Endothelial cell of umbilical vein (primary cell): Measurements from ENCODE around the gene KIF22. TPM values are rescaled to one million over a fixed set of nuclear protein-coding genes. Genes with fewer than 3 reads are reported as not detected.

ENCODE experiments used
- BruUV-seq: library from RNA; stranded (reverse); fragments of 400-500 nt; replicated peaks from 2 replicates; lab custom pipeline; 2021; lab: Mats Ljungman, UMichigan
- CTCF ChIA-PET: fragments of 300-600, 350-600 bp; sonication (Branson Sonifier 250); formaldehyde crosslinking; loops from one replicate; lab custom pipeline; 2021; ENCODE audit warnings: antibody characterized with exemption, inconsistent platforms; lab: Charles Lee
- POLR2A ChIA-PET: fragments of 300-600, 350-600 bp; sonication (Branson Sonifier 250); formaldehyde crosslinking; loops from one replicate; lab custom pipeline; 2021; ENCODE audit warnings: antibody characterized with exemption, inconsistent platforms; lab: Charles Lee
- DNase-seq: peaks from one replicate; pipeline ENCODE4 v3.0.0-alpha.2; 2011; ENCODE audit warnings: low read depth, low spot score
- FAIRE-seq: peaks from 2 replicates; lab custom pipeline; 2011; peaks lifted over from hg19 to GRCh38; lab: Jason Lieb, UNC
- H2AFZ ChIP-seq: 2 replicates; pipeline ENCODE4 v1.6.0; 2012; ENCODE audit warnings: low read depth, low read length, control low read depth, inconsistent platforms
- H3K27ac ChIP-seq: 2 replicates; pipeline ENCODE4 v1.5.1; 2011; ENCODE audit warnings: low read depth, mild to moderate bottlenecking, control low read depth, low read length, moderate library complexity; ENCODE audit not compliant: insufficient read depth
- H3K27me3 ChIP-seq, 2 experiments: 2 replicates each; pipeline versions ENCODE4 v1.6.0 to v1.6.1; 2011; ENCODE audit warnings: low read length in 2 of 2, mixed read lengths in 1 of 2; ENCODE audit not compliant: control insufficient read depth in 2 of 2, insufficient read depth in 2 of 2
- H3K36me3 ChIP-seq, 2 experiments: 2 replicates in 1 of 2; 3 replicates in 1 of 2; pipeline ENCODE4 v1.5.1; 2011; ENCODE audit warnings: low read length in 2 of 2, mild to moderate bottlenecking in 1 of 2, moderate library complexity in 1 of 2; ENCODE audit not compliant: control insufficient read depth in 2 of 2, insufficient read depth in 2 of 2; ENCODE audit errors: extremely low read depth in 1 of 2
- H3K4me1 ChIP-seq: 3 replicates; pipeline ENCODE4 v1.5.1; 2011; ENCODE audit warnings: mild to moderate bottlenecking, low read length; ENCODE audit not compliant: control insufficient read depth, insufficient read depth; ENCODE audit errors: extremely low read depth
- H3K4me2 ChIP-seq: 2 replicates; pipeline ENCODE4 v1.6.1; 2011; ENCODE audit warnings: low read length, control low read depth, mixed read lengths; ENCODE audit not compliant: insufficient read depth
- H3K4me3 ChIP-seq, 3 experiments: fragments of 200-600 bp in 1 of 3; sonication (generic), shearing (Covaris generic) in 1 of 3; replicated peaks in 1 of 3; 2 replicates each; pipeline ENCODE4 v1.5.1; 2011 to 2016; ENCODE audit warnings: control low read depth in 3 of 3, low read length in 3 of 3, mild to moderate bottlenecking in 2 of 3, inconsistent platforms in 1 of 3, low read depth in 1 of 3, moderate library complexity in 1 of 3; ENCODE audit not compliant: insufficient read depth in 1 of 3
- H3K79me2 ChIP-seq: 2 replicates; pipeline ENCODE4 v1.6.0; 2012; ENCODE audit warnings: low read length, inconsistent platforms; ENCODE audit not compliant: control insufficient read depth, insufficient read depth
- H3K9ac ChIP-seq: replicated peaks from 2 replicates; pipeline ENCODE3; 2011; ENCODE audit warnings: low read length, control low read depth; ENCODE audit not compliant: insufficient read depth; ENCODE audit errors: extremely low read depth
- H3K9me1 ChIP-seq: replicated peaks from 3 replicates; pipeline ENCODE4 v1.6.0; 2011; ENCODE audit warnings: mild to moderate bottlenecking, low read length; ENCODE audit not compliant: control insufficient read depth, insufficient read depth; ENCODE audit errors: extremely low read depth
- H3K9me3 ChIP-seq: replicated peaks from 2 replicates; pipeline ENCODE4 v1.5.1; 2012; ENCODE audit warnings: low read length, inconsistent platforms; ENCODE audit not compliant: control insufficient read depth, insufficient read depth
- H4K20me1 ChIP-seq: replicated peaks from 2 replicates; pipeline ENCODE3; 2011; ENCODE audit warnings: mild to moderate bottlenecking, low read length; ENCODE audit not compliant: control insufficient read depth, insufficient read depth; ENCODE audit errors: extremely low read depth
- EZH2 ChIP-seq: IDR thresholded peaks from 2 replicates; pipeline ENCODE4 v1.6.1; 2012; ENCODE audit warnings: borderline replicate concordance, low read depth, mild to moderate bottlenecking, moderate library complexity, low read length, inconsistent platforms; ENCODE audit not compliant: severe bottlenecking
- FOS ChIP-seq: IDR thresholded peaks from 2 replicates; pipeline ENCODE4 v1.6.1; 2011; ENCODE audit warnings: mild to moderate bottlenecking, low read length, moderate library complexity, borderline replicate concordance; ENCODE audit not compliant: insufficient read depth
- GATA2 ChIP-seq: IDR thresholded peaks from 2 replicates; pipeline ENCODE4 v1.7.0; 2011; ENCODE audit warnings: low read depth, mild to moderate bottlenecking, moderate library complexity, mixed read lengths, low read length; ENCODE audit not compliant: insufficient read length, insufficient read depth
- JUN ChIP-seq: IDR thresholded peaks from 2 replicates; pipeline ENCODE4 v1.6.1; 2011; ENCODE audit warnings: borderline replicate concordance, low read depth; ENCODE audit not compliant: insufficient read length, insufficient read depth
- MYC ChIP-seq: IDR thresholded peaks from one replicate; pipeline ENCODE4 v1.6.1; 2011; ENCODE audit warnings: mild to moderate bottlenecking, low read depth, low read length
- POLR2A ChIP-seq: IDR thresholded peaks from 2 replicates; pipeline ENCODE4 v1.6.1; 2012; ENCODE audit warnings: low read depth, mild to moderate bottlenecking, control low read depth, low read length
- POLR2AphosphoS5 ChIP-seq: IDR thresholded peaks from 2 replicates; pipeline ENCODE4 v1.6.1; 2012; ENCODE audit warnings: low read depth, mild to moderate bottlenecking, control low read depth, low read length, moderate library complexity; ENCODE audit not compliant: insufficient read depth
- dilution Hi-C: fragments of 300-500 bp; cut with MboI; formaldehyde crosslinking; loops from one replicate; pipeline ENCODE4 v1.15.0; 2019; ENCODE audit warnings: low sequenced_read_pairs; ENCODE audit not compliant: extremely low pct_ligation_motif_present
- intact Hi-C: fragments of 100-400 bp; cut with micrococcal nuclease; formaldehyde crosslinking; loops from one replicate; pipeline ENCODE4 v1.10.0; 2022
- polyA plus RNA-seq, 4 experiments: library from polyadenylated mRNA; depleted of rRNA in 3 of 4; stranded (reverse) in 3 of 4; unstranded in 1 of 4; fragments of >200 nt; gene quantifications; 2 replicates each; pipeline versions ENCODE4 v1.2.1 to v1.2.3, GENCODE V29; 2011 to 2012; ENCODE audit warnings: missing spikeins in 1 of 4
- total RNA-seq: library from RNA; stranded (reverse); gene quantifications from 2 replicates; pipeline ENCODE4 v1.2.3, GENCODE V29; 2021
- TF ChIP-seq, protein P1 (sequence below), 2 donors: IDR thresholded peaks; 1 replicate in 1 of 2; 2 replicates in 1 of 2; pipeline ENCODE4 v1.5.1; 2011; ENCODE audit warnings: low read length in 2 of 2, mild to moderate bottlenecking in 2 of 2, moderate library complexity in 2 of 2, control low read depth in 1 of 2, inconsistent platforms in 1 of 2, low read depth in 1 of 2; ENCODE audit not compliant: insufficient read depth in 1 of 2; ENCODE audit errors: extremely low read depth in 1 of 2
- TF ChIP-seq, protein P2 (sequence below): IDR thresholded peaks from 2 replicates; pipeline ENCODE4 v1.6.1; 2011; ENCODE audit not compliant: insufficient read depth, insufficient read length

The KIF22 gene
- total and polyA plus RNA-seq, 2 donors (not counting 3 experiments of a cell fraction or from before 2014, with no cell fraction given) = 67.3 to 90.0 TPM

DNA sequence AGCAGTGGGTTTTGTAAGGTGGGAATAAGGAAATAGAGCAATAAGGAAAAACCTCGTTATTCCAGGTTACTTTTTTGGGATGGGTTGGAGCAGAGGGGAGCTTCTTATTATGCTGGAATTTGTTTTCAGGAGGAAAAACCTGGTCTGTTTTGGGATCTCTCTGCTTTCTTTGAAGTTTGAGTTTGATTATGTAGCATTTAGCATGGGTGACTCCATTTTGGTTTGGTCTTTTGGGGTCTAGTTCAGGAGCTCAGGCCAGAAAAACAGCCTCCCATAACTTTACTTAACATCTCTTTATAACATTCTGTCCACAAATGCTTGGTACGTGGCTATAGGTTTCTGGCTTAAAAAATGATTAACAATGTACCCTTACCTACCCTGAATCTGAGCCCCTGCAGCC lies 21.0 kb upstream of the KIF22 start:
- H3K9me1 ChIP-seq = no peaks in the 10 kb centered on the region
- ChIA-PET POLR2A (no interaction called here), CTCF (interaction anchor here (1.3 to 4.0 kb wide), 2 partner anchors 15 to 21 kb away, joined by 5 to 26 read pairs; partner anchors contain the start of gene KIF22)
- no peak overlapping the region for H2AFZ ChIP-seq
- H3K4me1 ChIP-seq = no peaks in the 10 kb centered on the region
- no peaks in the 10 kb centered on the region for H3K79me2 ChIP-seq
- intact Hi-C loops = no loop called here
- DNase-seq (no peak), FAIRE-seq (no peak)
- H3K9ac ChIP-seq = no peak overlapping the region
- H3K4me2 ChIP-seq = no peak overlapping the region
- no peaks in the 10 kb centered on the region for H3K36me3 ChIP-seq
- H3K9me3 ChIP-seq = no peaks in the 10 kb centered on the region
- H4K20me1 ChIP-seq = no peaks in the 10 kb centered on the region
- TF ChIP-seq EZH2 = no peak
- no peak for TF ChIP-seq MYC
- TF ChIP-seq GATA2 = no peak
- TF ChIP-seq, protein P1, sequence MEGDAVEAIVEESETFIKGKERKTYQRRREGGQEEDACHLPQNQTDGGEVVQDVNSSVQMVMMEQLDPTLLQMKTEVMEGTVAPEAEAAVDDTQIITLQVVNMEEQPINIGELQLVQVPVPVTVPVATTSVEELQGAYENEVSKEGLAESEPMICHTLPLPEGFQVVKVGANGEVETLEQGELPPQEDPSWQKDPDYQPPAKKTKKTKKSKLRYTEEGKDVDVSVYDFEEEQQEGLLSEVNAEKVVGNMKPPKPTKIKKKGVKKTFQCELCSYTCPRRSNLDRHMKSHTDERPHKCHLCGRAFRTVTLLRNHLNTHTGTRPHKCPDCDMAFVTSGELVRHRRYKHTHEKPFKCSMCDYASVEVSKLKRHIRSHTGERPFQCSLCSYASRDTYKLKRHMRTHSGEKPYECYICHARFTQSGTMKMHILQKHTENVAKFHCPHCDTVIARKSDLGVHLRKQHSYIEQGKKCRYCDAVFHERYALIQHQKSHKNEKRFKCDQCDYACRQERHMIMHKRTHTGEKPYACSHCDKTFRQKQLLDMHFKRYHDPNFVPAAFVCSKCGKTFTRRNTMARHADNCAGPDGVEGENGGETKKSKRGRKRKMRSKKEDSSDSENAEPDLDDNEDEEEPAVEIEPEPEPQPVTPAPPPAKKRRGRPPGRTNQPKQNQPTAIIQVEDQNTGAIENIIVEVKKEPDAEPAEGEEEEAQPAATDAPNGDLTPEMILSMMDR (IDR thresholded peaks at IDR 0.05; ENCODE audit: extremely low read depth in 1 of 2, insufficient read depth in 1 of 2, low read depth in 1 of 2, low read length in 2 of 2) = no peak
- TF ChIP-seq, protein P2, sequence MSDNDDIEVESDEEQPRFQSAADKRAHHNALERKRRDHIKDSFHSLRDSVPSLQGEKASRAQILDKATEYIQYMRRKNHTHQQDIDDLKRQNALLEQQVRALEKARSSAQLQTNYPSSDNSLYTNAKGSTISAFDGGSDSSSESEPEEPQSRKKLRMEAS = no peak
- no peak for TF ChIP-seq POLR2AphosphoS5
- no peak for TF ChIP-seq POLR2A
- TF ChIP-seq JUN = no peak
- no peak for TF ChIP-seq FOS
- no peak overlapping the region for H3K27ac ChIP-seq
- no TSS peak for BruUV-seq
- no peaks in the 10 kb centered on the region for H3K27me3 ChIP-seq
- dilution Hi-C loops = no loop called here
- no peak overlapping the region for H3K4me3 ChIP-seq
